ENCODE data around the gene OR4F6. TPM values are rescaled to one million over a fixed set of nuclear protein-coding genes. Genes with fewer than 3 reads are reported as not detected.

OR4F6 gene
- total RNA-seq, 4 donors from 2014 or later, result not detected

- no peak for DNase-seq (ENCODE audit: low spot score in 2 of 2)
- intact Hi-C loops (cut with DNase I; ENCODE audit: low total_unique reads), result no loop called here
- no peak for TF ChIP-seq POLR2A (IDR thresholded peaks at IDR 0.05)
- no peak for TF ChIP-seq CTCF (IDR thresholded peaks at IDR 0.05)
- no peak within 1 kb of the TSS for H3K4me3 ChIP-seq (ENCODE audit: low read depth, poor library complexity, severe bottlenecking)
These were observed 8.6 kb downstream of the OR4F6 start, which contains the start of gene OR4F15 for GRCh38 chr15:101811902-101812301. Gene OR4F15 (plus strand): TSS chr15:101812202. CDS start chr15:101818187, 5,985 bp downstream.

- intact Hi-C loops (cut with DNase I; ENCODE audit: low total_unique reads), result no loop called here
- no peak for DNase-seq (ENCODE audit: low spot score in 2 of 2)
- TF ChIP-seq CTCF (IDR thresholded peaks at IDR 0.05) (no peak), POLR2A (IDR thresholded peaks at IDR 0.05) (no peak)
- WGBS, 2 donors, result 68 to 70% methylated on average over 3 of the region's 3 CpGs
- no peak overlapping the region for H3K4me3 ChIP-seq (ENCODE audit: low read depth, poor library complexity, severe bottlenecking)
These were observed 10.7 kb downstream of the OR4F6 start for GRCh38 chr15:101813803-101814534.

- intact Hi-C loops (cut with DNase I; ENCODE audit: low total_unique reads), result no loop called here
- no peak for DNase-seq (ENCODE audit: low spot score in 2 of 2)
- H3K4me3 ChIP-seq (ENCODE audit: low read depth, poor library complexity, severe bottlenecking), result no peak overlapping the region
- WGBS, 2 donors, result 67% methylated on average over 6 of the region's 6 CpGs
- no peak for TF ChIP-seq POLR2A (IDR thresholded peaks at IDR 0.05)
- no peak for TF ChIP-seq CTCF (IDR thresholded peaks at IDR 0.05)
These were observed 17.5 kb downstream of the OR4F6 start for GRCh38 chr15:101820781-101821180.

GRCh38 chr15:101827257-101827656, 23.9 kb downstream of the OR4F6 start:
- no peak overlapping the region for H3K4me3 ChIP-seq (ENCODE audit: low read depth, poor library complexity, severe bottlenecking)
- intact Hi-C loops (cut with DNase I; ENCODE audit: low total_unique reads), result no loop called here
- no peak for DNase-seq (ENCODE audit: low spot score in 2 of 2)
- TF ChIP-seq POLR2A (IDR thresholded peaks at IDR 0.05) (no peak), CTCF (IDR thresholded peaks at IDR 0.05) (no peak)
- WGBS, 2 donors, result 70 to 75% methylated on average over 6 of the region's 6 CpGs

GRCh38 chr15:101828774-101829173, 25.5 kb downstream of the OR4F6 start:
- no peak for DNase-seq (ENCODE audit: low spot score in 2 of 2)
- intact Hi-C loops (cut with DNase I; ENCODE audit: low total_unique reads), result no loop called here
- no peak overlapping the region for H3K4me3 ChIP-seq (ENCODE audit: low read depth, poor library complexity, severe bottlenecking)
- 83 to 85% methylated on average over 5 of the region's 5 CpGs for WGBS, 2 donors
- TF ChIP-seq CTCF (IDR thresholded peaks at IDR 0.05) (no peak), POLR2A (IDR thresholded peaks at IDR 0.05) (no peak)

GRCh38 chr15:101841656-101842055, 38.3 kb downstream of the OR4F6 start:
- DNase-seq (ENCODE audit: low spot score in 2 of 2), result no peak
- intact Hi-C loops (cut with DNase I; ENCODE audit: low total_unique reads), result no loop called here
- no peak overlapping the region for H3K4me3 ChIP-seq (ENCODE audit: low read depth, poor library complexity, severe bottlenecking)
- WGBS, 2 donors, result 60 to 61% methylated on average over 3 of the region's 3 CpGs
- no peak for TF ChIP-seq CTCF (IDR thresholded peaks at IDR 0.05)
